ENCODE measurements around the gene EN2. TPM values are rescaled to one million over a fixed set of nuclear protein-coding genes. Genes with fewer than 3 reads are reported as not detected.

EN2 gene
- total and polyA plus RNA-seq, 10 of the 15 experiments (the other 5 are each of a cell fraction or from before 2014, with no cell fraction given) = not detected

DNA sequence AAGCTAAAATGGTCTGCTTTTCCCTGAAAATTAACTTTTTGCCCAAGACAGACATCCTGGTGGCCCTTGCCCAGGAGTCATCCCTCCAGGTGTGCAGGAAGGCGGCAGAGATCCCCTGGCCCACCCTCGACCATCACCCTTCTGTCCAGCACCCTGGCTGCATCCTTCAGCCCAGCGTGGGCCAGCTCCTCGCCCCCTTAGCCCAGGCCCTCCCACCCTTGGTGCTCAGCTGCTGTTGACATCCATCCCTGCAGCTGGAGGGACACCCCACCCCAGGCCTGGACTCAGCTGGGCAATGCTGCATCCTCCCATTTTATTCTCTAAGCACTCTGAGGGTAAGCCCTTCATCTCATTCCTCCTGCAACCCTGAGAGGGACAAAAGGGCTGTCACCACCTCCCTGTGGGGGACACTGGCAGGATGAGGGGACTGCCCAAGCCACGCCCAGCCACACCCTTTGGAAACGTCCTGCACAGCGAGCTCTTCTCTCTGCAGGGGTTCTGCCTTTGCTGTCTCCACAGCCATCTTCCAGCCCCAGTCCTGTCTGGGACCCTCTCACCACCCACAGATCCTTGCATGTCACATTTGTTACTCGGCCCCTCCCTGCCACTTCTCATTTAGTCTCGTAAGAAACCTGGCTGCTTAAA is 30.7 kb downstream of the EN2 start:
- TF ChIP-seq CBFB (IDR thresholded peaks at IDR 0.05; ENCODE audit: low read depth) = no peak
- no peak for TF ChIP-seq TCF3 (IDR thresholded peaks at IDR 0.05; ENCODE audit: borderline replicate concordance, insufficient read depth, low read depth, low read length)
- no peak for TF ChIP-seq KAT2A (conservative IDR thresholded peaks at IDR 0.05; ENCODE audit: control insufficient read depth, low read depth, low read length)
- TF ChIP-seq, protein P1, sequence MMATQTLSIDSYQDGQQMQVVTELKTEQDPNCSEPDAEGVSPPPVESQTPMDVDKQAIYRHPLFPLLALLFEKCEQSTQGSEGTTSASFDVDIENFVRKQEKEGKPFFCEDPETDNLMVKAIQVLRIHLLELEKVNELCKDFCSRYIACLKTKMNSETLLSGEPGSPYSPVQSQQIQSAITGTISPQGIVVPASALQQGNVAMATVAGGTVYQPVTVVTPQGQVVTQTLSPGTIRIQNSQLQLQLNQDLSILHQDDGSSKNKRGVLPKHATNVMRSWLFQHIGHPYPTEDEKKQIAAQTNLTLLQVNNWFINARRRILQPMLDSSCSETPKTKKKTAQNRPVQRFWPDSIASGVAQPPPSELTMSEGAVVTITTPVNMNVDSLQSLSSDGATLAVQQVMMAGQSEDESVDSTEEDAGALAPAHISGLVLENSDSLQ (IDR thresholded peaks at IDR 0.05) = no peak
- no peak for TF ChIP-seq RAD51 (IDR thresholded peaks at IDR 0.05)
- TF ChIP-seq BHLHE40 (IDR thresholded peaks at IDR 0.05; ENCODE audit: borderline replicate concordance in 1 of 2, low read depth in 2 of 2, low read length in 1 of 2) = no peak
- no peak for TF ChIP-seq TARDBP (IDR thresholded peaks at IDR 0.05; ENCODE audit: borderline replicate concordance)
- TF ChIP-seq ZNF217 (IDR thresholded peaks at IDR 0.05) = no peak
- no peak for TF ChIP-seq RELA (IDR thresholded peaks at IDR 0.05; ENCODE audit: borderline replicate concordance, partially characterized antibody)
- TF ChIP-seq, protein P2, sequence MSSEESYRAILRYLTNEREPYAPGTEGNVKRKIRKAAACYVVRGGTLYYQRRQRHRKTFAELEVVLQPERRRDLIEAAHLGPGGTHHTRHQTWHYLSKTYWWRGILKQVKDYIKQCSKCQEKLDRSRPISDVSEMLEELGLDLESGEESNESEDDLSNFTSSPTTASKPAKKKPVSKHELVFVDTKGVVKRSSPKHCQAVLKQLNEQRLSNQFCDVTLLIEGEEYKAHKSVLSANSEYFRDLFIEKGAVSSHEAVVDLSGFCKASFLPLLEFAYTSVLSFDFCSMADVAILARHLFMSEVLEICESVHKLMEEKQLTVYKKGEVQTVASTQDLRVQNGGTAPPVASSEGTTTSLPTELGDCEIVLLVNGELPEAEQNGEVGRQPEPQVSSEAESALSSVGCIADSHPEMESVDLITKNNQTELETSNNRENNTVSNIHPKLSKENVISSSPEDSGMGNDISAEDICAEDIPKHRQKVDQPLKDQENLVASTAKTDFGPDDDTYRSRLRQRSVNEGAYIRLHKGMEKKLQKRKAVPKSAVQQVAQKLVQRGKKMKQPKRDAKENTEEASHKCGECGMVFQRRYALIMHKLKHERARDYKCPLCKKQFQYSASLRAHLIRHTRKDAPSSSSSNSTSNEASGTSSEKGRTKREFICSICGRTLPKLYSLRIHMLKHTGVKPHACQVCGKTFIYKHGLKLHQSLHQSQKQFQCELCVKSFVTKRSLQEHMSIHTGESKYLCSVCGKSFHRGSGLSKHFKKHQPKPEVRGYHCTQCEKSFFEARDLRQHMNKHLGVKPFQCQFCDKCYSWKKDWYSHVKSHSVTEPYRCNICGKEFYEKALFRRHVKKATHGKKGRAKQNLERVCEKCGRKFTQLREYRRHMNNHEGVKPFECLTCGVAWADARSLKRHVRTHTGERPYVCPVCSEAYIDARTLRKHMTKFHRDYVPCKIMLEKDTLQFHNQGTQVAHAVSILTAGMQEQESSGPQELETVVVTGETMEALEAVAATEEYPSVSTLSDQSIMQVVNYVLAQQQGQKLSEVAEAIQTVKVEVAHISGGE (CRISPR knock-in tag; IDR thresholded peaks at IDR 0.05) = no peak
- TF ChIP-seq, protein P3, sequence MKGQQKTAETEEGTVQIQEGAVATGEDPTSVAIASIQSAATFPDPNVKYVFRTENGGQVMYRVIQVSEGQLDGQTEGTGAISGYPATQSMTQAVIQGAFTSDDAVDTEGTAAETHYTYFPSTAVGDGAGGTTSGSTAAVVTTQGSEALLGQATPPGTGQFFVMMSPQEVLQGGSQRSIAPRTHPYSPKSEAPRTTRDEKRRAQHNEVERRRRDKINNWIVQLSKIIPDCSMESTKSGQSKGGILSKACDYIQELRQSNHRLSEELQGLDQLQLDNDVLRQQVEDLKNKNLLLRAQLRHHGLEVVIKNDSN (IDR thresholded peaks at IDR 0.05; ENCODE audit: borderline replicate concordance, extremely low read length, insufficient read depth, low read depth, low read length) = no peak
- no peak for TF ChIP-seq GATAD2B (conservative IDR thresholded peaks at IDR 0.05; ENCODE audit: low read depth)
- H3K27me3 ChIP-seq (replicated peaks in 1 of 2; ENCODE audit: control insufficient read depth in 2 of 2, insufficient read depth in 2 of 2, low read length in 1 of 2) = no peaks in the 10 kb centered on the region
- FAIRE-seq (no peak), ATAC-seq (peak; percentile 43), DNase-seq (ENCODE audit: low read depth, low spot score) (no peak)
- no peak overlapping the region for H2AFZ ChIP-seq (ENCODE audit: control insufficient read depth, low read depth, low read length)
- H3K9ac ChIP-seq (ENCODE audit: control insufficient read depth, insufficient read depth, low read length) = no peak overlapping the region
- ChIA-PET SMC1A (ENCODE audit: uncharacterized antibody, unreplicated experiment) (no interaction called here), POLR2A (no interaction called here), CTCF (no interaction called here), RAD21 (ENCODE audit: unreplicated experiment) (no interaction called here)
- no peaks in the 10 kb centered on the region; the same call in 2 of the 3 replicates for H3K9me3 ChIP-seq (replicated peaks; ENCODE audit: control insufficient read depth, insufficient read depth, low read length)
- intact Hi-C loops (cut with micrococcal nuclease; ENCODE audit: unreplicated experiment) (no loop called here), in situ Hi-C loops (cut with MboI) (no loop called here)
- H3K4me3 ChIP-seq = no peak overlapping the region
- peaks cover 12% of the 10 kb centered on the region for H3K4me1 ChIP-seq (ENCODE audit: control insufficient read depth, insufficient read depth, low read length)
- no TSS peak for BruUV-seq (replicated peaks)
- H3K4me2 ChIP-seq (ENCODE audit: control insufficient read depth, insufficient read depth) = no peak overlapping the region
- H4K20me1 ChIP-seq (ENCODE audit: control insufficient read depth, insufficient read depth) = no peaks in the 10 kb centered on the region
- 21% methylated on average over 9 of the region's 9 CpGs for WGBS (ENCODE audit: insufficient coverage, insufficient replicate concordance, low lambda C conversion rate, missing lambda C conversion rate)
- no peaks in the 10 kb centered on the region for H3K36me3 ChIP-seq (ENCODE audit: control insufficient read depth in 2 of 2, insufficient read depth in 2 of 2, low read length in 1 of 2)
- H3K79me2 ChIP-seq (ENCODE audit: control insufficient read depth, insufficient read depth, low read length) = no peaks in the 10 kb centered on the region
- no peak overlapping the region for H3K27ac ChIP-seq (ENCODE audit: control insufficient read depth, insufficient read depth)
